GM04503 (cell line): Measurements from ENCODE around the gene RAB3C.
"Not testable (repeated sequence)": the region's sequence is repeated elsewhere in the genome, so short reads cannot be mapped to it uniquely, and the experiment has no call there.

Experiments
- DNase-seq: peaks from one replicate; pipeline ENCODE4 v3.0.0-alpha.2; 2012; ENCODE audit warnings: low read depth

The RAB3C gene

DNA sequence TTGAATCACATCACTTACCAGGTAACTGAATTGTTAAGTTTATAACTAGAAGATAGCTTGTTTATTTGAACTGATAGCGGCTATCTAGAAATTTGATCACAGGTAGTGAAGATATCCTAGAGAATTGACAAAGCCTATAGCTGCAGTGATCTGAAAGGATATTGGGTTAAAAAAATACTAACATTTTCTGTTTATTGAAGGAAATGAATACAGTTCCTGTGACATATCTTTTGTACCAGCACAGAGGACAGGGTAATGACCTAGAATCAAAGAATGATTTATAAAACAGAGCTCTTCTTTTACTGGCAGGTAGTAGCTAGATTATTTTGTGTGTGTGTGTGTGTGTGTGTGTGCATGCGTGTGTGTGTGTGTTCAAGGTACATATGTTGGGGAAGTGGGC, 94.8 kb downstream of the RAB3C start:
- DNase-seq = no peak

DNA sequence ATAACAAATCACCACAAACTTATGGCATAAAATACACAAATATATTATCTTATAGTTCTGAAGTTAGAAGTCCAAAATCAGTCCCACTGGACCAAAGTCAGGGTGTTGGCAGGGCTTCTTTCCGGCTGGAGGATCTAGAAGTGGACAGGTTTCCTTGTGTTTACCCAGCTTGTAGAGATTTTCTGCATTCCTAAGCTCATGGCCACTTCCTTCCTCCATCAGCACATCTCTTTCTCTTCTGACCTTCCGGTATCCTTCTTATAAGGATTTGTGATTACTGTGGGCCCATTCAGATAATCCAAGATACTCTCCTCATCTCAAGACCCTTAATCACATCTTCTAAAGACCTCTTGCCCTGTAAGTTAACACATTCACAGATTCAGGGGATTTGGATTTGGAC, 97.6 kb downstream of the RAB3C start:
- DNase-seq = no peak

DNA sequence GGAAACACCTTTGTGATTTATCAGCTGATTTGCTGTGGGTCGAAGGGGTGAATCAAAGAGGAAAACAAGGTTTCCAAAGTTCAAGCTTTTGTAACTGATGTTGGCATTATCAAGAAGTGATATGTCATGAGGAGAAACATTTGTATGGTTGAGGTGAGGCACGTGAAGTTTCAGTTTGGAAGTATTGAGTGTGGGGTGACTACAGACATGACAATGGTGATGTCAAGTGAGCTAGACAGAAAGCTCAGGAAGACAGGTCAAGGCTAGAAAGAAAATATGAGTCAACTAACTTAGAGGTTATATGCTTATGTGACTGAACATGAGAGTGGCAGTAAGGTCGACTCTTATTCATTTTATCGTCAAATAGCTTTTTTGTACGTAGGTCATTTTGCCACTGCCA, 99.1 kb downstream of the RAB3C start:
- no peak for DNase-seq

GRCh38 chr5:58683567-58683966, 100.7 kb downstream of the RAB3C start:
- DNase-seq = no peak

DNA sequence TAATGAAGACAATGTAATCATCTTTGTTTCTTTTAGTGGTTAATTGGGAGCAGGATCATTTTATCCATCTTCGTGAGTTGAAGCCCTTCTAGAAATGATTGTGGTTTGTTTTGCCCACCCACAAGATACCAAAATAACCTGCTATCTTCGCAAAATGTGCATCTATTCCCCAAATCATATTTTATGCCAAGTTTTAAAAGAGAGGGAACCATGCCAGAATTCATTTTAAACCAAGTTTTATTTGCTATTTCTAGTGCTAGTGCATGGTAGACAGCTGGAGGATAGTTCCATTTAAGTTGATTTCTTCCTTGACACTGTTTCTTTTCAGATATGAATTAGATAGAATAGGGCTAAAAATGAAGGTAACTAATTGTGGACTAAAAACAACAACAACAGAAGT, 104.2 kb downstream of the RAB3C start:
- DNase-seq = no peak

DNA sequence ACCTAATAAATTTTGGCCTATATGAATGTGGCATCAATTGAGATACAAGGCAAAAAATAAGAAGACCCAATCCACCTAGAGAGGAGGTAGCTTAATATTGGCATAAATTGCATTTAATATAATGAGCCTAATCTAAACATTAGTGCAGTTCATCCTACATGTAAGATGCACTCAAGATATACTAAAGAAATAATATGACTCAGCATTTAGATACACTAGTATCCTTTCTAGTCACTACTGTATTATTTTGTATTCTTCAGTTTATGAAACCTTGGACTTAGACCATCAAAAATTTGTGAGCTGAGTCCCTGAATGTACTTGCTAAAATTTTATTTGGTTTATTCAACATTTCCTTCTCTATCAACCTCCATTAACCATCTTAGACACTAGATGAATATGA, 104.7 kb downstream of the RAB3C start:
- no peak for DNase-seq

- DNase-seq = not testable (repeated sequence)
These were observed 116.3 kb downstream of the RAB3C start for GRCh38 chr5:58699088-58699761.

DNA sequence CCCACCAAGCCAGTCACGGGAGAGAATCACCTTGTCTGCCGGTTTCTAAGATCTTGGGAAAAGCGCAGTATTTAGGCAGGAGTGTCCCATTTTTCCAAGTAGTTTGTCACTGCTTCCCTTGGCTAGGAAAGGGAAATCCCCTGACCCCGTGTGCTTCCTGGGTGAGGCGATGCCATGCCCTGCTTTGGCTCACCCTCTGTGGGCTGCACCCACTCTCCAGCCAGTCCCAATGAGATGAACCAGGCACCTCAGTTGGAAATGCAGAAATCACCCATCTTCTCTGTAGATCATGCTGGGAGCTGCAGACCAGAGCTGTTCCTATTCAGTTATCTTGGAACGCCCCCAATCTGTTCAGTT, 116.9 kb downstream of the RAB3C start:
- no peak for DNase-seq

DNA sequence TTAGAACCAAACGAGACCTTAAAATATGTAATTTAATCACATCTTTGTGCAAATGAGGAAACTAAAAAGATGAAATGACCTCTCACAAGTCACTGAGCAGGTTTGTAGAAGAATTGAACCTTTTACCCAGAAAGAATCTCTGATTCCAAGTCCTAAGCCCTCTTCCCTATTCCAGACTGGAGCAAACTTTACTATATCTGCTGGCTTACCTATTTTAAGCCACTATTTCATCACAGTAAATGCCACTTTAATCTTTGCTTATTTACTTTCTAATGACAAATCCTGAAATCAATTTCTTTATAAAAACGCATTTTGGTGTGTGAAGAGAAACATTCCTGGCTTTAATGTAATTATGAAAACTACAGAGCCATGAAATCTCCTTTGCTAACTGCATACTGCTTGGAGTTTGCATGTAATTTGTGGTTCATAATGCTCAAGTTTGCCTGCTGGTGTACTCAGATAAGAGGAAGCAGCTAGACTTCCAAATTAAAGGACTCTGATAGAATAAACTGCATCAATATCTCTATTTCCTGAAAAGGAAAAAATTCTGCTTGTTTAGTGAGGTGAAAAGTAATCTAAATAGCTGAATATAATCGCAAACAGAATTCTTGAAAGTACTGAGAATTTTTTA, 121.2 kb downstream of the RAB3C start:
- no peak for DNase-seq

GRCh38 chr5:58706736-58707135, 123.9 kb downstream of the RAB3C start:
- DNase-seq = no peak

DNA sequence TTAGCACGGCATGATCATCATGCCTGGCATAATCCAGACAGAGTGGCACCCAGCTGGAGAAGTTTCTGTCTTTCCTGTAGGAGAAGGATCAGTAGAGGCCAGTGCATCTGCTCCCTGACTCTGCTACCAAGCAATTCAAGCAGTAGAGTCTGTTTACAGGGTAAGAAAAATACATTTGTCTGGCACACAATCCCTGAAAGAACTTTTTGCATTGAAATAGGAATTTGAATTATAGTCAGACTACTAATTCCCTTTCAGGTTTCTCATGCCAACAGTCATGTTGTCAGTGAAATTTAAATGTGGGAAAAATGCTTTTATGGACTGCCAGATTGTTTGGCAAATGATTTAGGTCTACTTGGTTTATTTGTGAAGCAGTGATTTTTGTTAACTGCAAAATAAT, 125.6 kb downstream of the RAB3C start:
- DNase-seq = no peak

- DNase-seq = not testable (repeated sequence)
These were observed 127.5 kb downstream of the RAB3C start for GRCh38 chr5:58710425-58710824.

GRCh38 chr5:58710871-58711270, 128.0 kb downstream of the RAB3C start:
- DNase-seq = no peak

DNA sequence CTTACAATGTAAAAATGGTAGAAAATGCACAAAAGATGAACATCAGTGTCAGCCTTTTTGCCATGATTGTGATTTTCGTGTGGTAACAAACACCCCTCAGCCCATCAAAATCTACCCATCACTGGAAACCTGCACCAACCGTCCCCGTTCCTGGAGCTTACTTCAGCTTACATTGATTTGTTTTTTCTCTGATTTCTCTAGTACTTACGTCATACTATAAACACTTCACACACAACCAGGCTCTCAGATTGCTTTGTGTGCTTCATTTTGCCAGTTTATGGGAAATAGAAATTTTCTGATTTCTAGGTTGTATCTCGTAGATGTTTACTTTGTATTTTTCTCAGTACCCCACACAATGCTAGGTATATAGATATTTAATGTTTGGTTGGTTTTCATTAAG, 129.1 kb downstream of the RAB3C start:
- DNase-seq = no peak

GRCh38 chr5:58714046-58714445, 131.2 kb downstream of the RAB3C start:
- no peak for DNase-seq

- DNase-seq = no peak
These were observed 133.3 kb downstream of the RAB3C start for GRCh38 chr5:58715997-58716656.

GRCh38 chr5:58716713-58717112, 133.8 kb downstream of the RAB3C start:
- no peak for DNase-seq

- DNase-seq = no peak
These were observed 134.6 kb downstream of the RAB3C start for GRCh38 chr5:58717303-58718007.

- DNase-seq = no peak
These were observed 135.5 kb downstream of the RAB3C start for GRCh38 chr5:58718269-58718978.

- DNase-seq = no peak
These were observed 139.3 kb downstream of the RAB3C start for GRCh38 chr5:58722160-58722559.

DNA sequence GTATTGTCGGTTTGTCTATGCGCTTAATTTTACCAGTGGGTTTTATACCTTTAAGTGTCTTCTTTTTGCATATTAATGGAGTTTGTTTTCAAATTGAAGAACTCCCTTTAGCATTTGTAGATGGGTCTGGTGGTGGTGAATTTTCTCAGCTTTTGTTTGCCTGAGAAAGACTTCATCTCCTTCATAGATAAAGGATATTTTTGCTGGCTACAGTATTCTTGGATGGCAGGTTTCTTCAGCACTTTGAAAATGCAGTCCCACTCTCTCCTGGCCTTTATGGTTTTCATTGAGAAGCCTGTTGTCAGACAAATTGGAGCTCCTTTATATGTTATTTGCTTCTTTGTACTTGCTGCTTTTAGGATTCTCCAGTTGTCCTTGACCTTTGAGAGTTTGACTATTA, 142.1 kb downstream of the RAB3C start:
- DNase-seq = no peak

DNA sequence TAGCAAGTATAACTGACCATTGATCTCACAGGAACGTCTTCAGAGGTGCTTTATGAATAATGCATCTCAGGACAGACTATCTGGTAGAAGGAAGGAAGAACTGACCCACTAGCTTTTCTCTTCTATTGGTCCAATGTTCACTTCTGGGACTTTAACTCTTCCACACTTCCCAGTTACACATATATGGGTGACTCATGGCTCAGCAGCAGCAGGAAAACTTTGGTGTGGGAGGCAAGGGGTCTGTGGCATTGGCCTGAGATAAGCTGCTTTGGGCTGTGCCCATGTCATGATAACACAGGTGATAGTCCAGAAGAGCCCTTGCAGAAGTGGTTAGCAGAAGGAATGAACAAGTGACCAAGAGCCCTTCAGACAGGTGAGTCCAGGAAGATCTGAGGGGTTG, 148.8 kb downstream of the RAB3C start:
- no peak for DNase-seq
